ENCODE data around the gene HS3ST2. TPM values are rescaled to one million over a fixed set of nuclear protein-coding genes. Genes with fewer than 3 reads are reported as not detected.

The HS3ST2 gene
- total RNA-seq, 1 experiment from 2014 or later, result 0.61 TPM

GRCh38 chr16:22888791-22889190, 74.8 kb downstream of the HS3ST2 start (continued):
- TF ChIP-seq AFF4 (CRISPR knock-in tag; IDR thresholded peaks at IDR 0.05; ENCODE audit: borderline replicate concordance), result no peak
- no peak for TF ChIP-seq GRHL2 (CRISPR knock-in tag; IDR thresholded peaks at IDR 0.05; ENCODE audit: insufficient replicate concordance, severe bottlenecking)
- no peak for TF ChIP-seq ZNF512 (CRISPR knock-in tag; IDR thresholded peaks at IDR 0.05; ENCODE audit: borderline replicate concordance)
- no peak for TF ChIP-seq ZMAT4 (CRISPR knock-in tag; IDR thresholded peaks at IDR 0.05)
- no peak for TF ChIP-seq NFATC4 (CRISPR knock-in tag; IDR thresholded peaks at IDR 0.05)
- TF ChIP-seq SMAD3 (CRISPR knock-in tag; IDR thresholded peaks at IDR 0.05; ENCODE audit: borderline replicate concordance), result no peak
- no peak for TF ChIP-seq TEAD1 (CRISPR knock-in tag; IDR thresholded peaks at IDR 0.05)
- TF ChIP-seq MXD4 (CRISPR knock-in tag; IDR thresholded peaks at IDR 0.05; ENCODE audit: borderline replicate concordance), result no peak

GRCh38 chr16:22890976-22891375, 77.0 kb downstream of the HS3ST2 start:
- Mint-ChIP-seq H3K27ac (no peak overlapping the region), H3K4me1 (no peaks in the 10 kb centered on the region), H3K4me3 (no peak overlapping the region), H3K27me3 (ENCODE audit: low read depth) (no peaks in the 10 kb centered on the region; the same call in 1 of the 2 replicates), H3K36me3 (no peaks in the 10 kb centered on the region), H3K9me3 (no peaks in the 10 kb centered on the region)
- ATAC-seq (no peak), DNase-seq (ENCODE audit: low spot score) (no peak)
- ChIA-PET CTCF (interaction anchor here (0.6 to 1.5 kb wide), 3 partner anchors 8 to 282 kb away, joined by 3 to 8 read pairs (median 4); no protein-coding TSS in a partner anchor), POLR2A (no interaction called here)
- no peak for TF ChIP-seq HMGA2 (CRISPR knock-in tag; IDR thresholded peaks at IDR 0.05)
- TF ChIP-seq PRDM15 (CRISPR knock-in tag; IDR thresholded peaks at IDR 0.05), result no peak
- no peak for TF ChIP-seq AFF4 (CRISPR knock-in tag; IDR thresholded peaks at IDR 0.05; ENCODE audit: borderline replicate concordance)
- no peak for TF ChIP-seq ZBTB43 (CRISPR knock-in tag; IDR thresholded peaks at IDR 0.05)
- TF ChIP-seq CDX4 (CRISPR knock-in tag; IDR thresholded peaks at IDR 0.05; ENCODE audit: borderline replicate concordance), result no peak
- no peak for TF ChIP-seq IRF2 (CRISPR knock-in tag; IDR thresholded peaks at IDR 0.05; ENCODE audit: borderline replicate concordance, low read depth)
- TF ChIP-seq ZNF138 (CRISPR knock-in tag; conservative IDR thresholded peaks at IDR 0.05), result no peak
- no peak for TF ChIP-seq ZNF671 (CRISPR knock-in tag; IDR thresholded peaks at IDR 0.05)
